HL-60/S4 (cell line): ENCODE data around the gene PTPN14.

Source experiments
- in situ Hi-C: fragments of 300-500 bp; cut with MboI; formaldehyde crosslinking; loops from 2 replicates; pipeline ENCODE4 v1.14.3; 2022; ENCODE audit warnings: low sequenced_read_pairs

Gene PTPN14

GRCh38 chr1:214318956-214319736 is 232.3 kb downstream of the PTPN14 start:
- in situ Hi-C loops, result no loop called here

- in situ Hi-C loops, result no loop called here
These were observed 233.0 kb downstream of the PTPN14 start for GRCh38 chr1:214318356-214318755.

GRCh38 chr1:214317734-214318133 is 233.7 kb downstream of the PTPN14 start:
- in situ Hi-C loops, result no loop called here

GRCh38 chr1:214317300-214317699 is 234.1 kb downstream of the PTPN14 start:
- in situ Hi-C loops, result no loop called here

- in situ Hi-C loops, result no loop called here
These were observed 234.8 kb downstream of the PTPN14 start for GRCh38 chr1:214316593-214316992.

- in situ Hi-C loops, result no loop called here
These were observed 237.1 kb downstream of the PTPN14 start for GRCh38 chr1:214314178-214314843.

- in situ Hi-C loops, result no loop called here
These were observed 238.8 kb downstream of the PTPN14 start for GRCh38 chr1:214312530-214313051.

- in situ Hi-C loops, result no loop called here
These were observed 240.4 kb downstream of the PTPN14 start for GRCh38 chr1:214310777-214311690.

- in situ Hi-C loops, result no loop called here
These were observed 241.4 kb downstream of the PTPN14 start for GRCh38 chr1:214310010-214310409.

- in situ Hi-C loops, result no loop called here
These were observed 245.1 kb downstream of the PTPN14 start for GRCh38 chr1:214306269-214306668.

- in situ Hi-C loops, result no loop called here
These were observed 246.1 kb downstream of the PTPN14 start for GRCh38 chr1:214305164-214305751.

- in situ Hi-C loops, result no loop called here
These were observed 248.1 kb downstream of the PTPN14 start for GRCh38 chr1:214303141-214303930.

GRCh38 chr1:214301526-214301925 is 249.9 kb downstream of the PTPN14 start:
- in situ Hi-C loops, result no loop called here

- in situ Hi-C loops, result no loop called here
These were observed 251.1 kb downstream of the PTPN14 start for GRCh38 chr1:214300149-214300780.
